ENCODE results near the gene PEAK3.

The PEAK3 gene

GRCh38 chr19:2249010-2249866 lies 32.7 kb downstream of the PEAK3 start, which contains the start of gene AMH:
AMH (plus strand) TSS chr19:2249323; CDS start chr19:2249333, 10 bp downstream.
- DNase-seq: no peak

DNA sequence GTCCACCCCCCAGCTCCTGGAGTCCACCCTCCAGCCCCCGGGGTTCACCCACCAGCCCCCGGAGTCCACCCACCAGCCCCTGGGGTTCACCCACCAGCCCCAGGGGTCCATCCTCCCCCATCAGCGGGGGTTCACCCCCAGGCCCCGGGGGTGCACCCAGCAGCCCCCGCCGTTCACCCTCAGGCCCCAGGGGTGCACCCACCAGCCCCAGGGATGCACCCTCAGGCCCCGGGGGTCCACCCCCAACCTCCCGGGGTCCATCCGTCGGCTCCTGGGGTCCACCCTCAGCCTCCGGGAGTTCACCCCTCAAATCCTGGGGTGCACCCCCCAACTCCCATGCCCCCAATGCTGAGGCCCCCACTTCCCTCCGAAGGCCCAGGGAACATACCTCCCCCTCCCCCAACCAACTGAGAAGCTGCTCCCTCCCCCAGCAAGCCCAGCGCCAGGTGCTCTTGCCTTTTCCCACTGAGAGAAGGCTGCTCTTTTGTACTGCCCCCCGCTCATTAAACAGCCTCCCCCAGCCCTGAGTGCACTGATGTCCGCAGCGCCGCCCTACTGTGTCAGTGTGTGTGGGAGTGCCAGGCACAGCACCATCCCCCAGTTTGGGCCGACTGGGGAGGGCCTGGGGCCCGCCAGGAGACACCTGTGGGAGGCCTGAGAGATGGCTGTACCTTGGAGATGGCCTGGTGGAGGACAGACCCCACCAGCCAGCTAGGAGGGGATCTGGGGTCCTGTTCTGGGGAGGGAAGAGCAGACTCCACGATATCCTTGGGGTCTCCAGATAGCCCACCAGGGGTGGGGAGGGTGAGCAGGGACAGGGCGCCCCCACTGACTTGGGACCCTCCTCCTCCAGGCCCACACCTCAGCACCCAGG lies 33.6 kb downstream of the PEAK3 start:
- no peak for DNase-seq

- no peak for DNase-seq
Measured at GRCh38 chr19:2247433-2248101, 34.4 kb downstream of the PEAK3 start.

DNA sequence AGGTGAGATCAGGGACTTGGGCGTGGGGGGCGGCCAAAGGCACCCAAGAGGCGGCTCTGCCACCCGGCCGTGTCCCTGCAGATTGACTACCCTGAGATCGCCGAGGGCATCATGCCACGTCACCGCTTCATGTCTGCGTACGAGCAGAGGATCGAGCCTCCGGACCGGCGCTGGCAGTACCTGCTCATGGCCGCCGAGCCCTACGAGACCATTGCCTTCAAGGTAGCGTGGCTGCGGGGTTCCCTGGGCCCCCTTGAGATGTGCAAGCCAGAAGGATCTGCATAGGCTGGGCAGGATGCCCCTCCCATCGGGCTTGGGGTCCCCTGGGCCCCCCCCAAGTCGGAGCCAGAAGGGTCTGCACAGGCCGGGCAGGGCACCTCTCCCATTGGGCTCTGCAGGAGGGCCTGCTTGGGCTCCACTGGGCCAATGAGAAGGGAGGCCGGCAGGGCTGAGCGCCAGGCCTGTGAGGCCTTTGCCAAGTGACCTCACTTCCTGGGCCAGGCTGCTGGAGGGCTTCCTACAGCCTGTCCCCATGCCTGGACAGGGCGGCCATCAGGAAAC lies 35.1 kb downstream of the PEAK3 start:
- no peak for DNase-seq

- DNase-seq: no peak
Measured at GRCh38 chr19:2246014-2246620, 35.9 kb downstream of the PEAK3 start.

- no peak for DNase-seq
Measured at GRCh38 chr19:2245273-2245672, 36.7 kb downstream of the PEAK3 start.

- DNase-seq: no peak
Measured at GRCh38 chr19:2244486-2244885, 37.5 kb downstream of the PEAK3 start.

DNA sequence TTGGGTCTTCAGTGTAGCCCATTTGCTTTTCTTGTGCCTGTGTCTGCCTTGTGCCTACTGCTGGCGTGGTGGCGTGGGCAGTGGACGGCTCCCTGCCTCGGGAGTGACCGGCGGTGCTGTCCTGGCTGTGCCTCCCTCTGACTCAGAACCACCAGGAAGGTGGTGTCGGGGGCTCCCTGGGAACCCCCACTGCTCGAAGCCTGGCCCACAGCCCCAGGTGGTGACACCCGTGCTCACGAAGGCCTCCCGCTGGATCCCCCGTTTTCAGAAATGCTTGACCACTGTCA lies 37.9 kb downstream of the PEAK3 start:
- no peak for DNase-seq

GRCh38 chr19:2243274-2244124 lies 38.5 kb downstream of the PEAK3 start:
- DNase-seq: no peak

DNA sequence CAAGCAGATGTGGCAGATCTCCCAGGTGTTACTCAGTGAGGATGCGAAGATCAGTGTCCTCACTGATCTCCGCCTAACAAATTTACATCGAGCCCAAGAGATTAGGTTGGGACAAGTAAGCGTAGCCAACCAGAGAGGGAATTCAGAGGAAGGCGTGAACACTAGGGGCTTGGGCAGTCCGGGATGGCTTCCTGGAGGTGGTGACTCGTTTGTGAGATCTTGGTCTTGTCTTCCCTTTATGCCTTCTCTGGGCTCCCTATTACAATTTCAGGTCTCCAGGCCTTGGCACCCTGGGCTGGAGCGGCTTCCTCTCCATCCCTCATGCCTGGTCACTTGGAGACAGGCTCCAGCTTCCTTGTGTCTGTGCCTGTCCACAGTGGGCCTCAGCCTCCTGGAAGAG lies 39.2 kb downstream of the PEAK3 start:
- DNase-seq: no peak

- DNase-seq: no peak
Measured at GRCh38 chr19:2242092-2242537, 39.9 kb downstream of the PEAK3 start.

DNA sequence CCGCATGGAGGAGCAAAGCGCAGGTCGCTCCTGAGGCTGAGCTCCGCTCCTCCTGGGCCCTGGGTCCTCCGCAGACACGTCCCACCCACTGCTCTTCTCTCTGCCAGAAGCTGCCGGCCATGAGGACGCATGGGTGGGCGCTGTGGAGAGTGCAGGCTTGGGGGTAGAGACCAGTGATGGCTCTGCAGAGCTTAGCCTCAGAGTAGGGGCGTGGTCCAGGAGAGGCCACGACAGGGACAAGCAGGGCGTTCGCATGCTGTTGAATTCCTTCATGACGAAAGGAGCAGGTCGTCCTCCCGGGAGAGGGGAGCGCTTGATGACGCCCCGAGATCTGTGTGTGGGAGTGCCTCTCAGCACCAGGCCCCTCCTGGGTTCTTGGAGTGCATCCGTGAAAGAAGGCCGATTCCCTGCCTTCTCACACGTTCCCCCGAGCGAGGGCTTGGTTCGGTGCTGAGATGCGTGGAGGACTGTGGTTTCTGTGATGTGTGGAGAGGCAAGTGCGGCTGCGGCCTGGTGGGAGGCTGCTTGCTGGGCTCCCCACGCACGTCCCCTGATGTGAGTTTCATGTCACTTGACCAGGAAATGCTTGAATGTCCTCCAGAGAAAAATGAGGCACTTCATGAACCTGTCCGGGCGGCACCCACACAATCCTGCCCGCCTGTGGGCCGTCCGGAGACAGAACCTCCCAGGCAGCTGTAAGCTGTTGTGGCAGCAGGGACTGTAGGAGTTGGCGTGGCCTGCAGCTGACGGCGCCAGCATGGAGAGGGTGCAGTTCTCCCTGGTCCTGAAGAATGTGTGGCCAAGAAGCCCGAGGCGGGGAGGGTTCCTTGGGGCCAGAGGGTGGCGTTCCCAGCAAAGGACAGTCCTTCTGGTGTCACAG lies 40.9 kb downstream of the PEAK3 start:
- no peak for DNase-seq

- no peak for DNase-seq
Measured at GRCh38 chr19:2239771-2240770, 41.9 kb downstream of the PEAK3 start.

DNA sequence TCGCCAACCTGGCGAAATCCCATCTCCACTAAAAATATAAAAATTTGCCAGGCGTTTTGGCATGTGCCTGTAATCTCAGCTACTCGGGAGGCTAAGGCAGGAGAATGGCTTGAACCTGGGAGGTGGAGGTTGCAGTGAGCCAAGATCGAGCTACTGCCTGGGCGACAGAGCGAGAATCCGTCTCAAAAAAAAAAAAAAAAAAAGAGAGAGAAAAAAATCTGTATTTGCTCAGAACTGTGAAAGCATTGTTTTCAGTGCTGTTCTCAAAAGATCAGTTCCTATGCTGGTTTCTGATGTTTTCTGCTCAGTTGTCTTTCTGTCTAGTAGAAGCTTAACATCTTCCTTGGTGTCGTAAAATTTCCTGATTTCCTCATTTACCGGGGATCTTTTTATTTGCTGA lies 42.8 kb downstream of the PEAK3 start:
- DNase-seq: no peak

DNA sequence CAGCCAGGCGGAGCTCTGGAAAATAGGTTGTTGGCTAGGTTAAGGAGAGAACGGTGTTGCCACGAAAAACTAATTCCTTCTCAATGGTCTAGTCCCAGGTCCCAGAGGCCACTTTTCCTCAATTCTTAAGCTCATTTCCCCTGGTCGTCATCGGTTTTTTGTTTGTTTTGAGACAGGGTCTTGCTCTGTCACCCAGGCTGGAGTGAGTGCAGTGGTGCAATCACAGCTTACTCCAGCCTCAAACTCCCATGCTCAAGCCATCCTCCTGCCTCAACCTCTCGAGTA lies 44.2 kb downstream of the PEAK3 start:
- no peak for DNase-seq

- no peak for DNase-seq
Measured at GRCh38 chr19:2237051-2237868, 44.7 kb downstream of the PEAK3 start.

GRCh38 chr19:2236314-2237050 lies 45.5 kb downstream of the PEAK3 start, which contains the start of the genes PLEKHJ1 and SF3A2:
PLEKHJ1 (minus strand) TSS chr19:2236329; CDS start chr19:2236248, 81 bp downstream.
SF3A2 (plus strand) TSS chr19:2236824; CDS start chr19:2243419, 6,595 bp downstream.
- DNase-seq: peak; percentile 93

DNA sequence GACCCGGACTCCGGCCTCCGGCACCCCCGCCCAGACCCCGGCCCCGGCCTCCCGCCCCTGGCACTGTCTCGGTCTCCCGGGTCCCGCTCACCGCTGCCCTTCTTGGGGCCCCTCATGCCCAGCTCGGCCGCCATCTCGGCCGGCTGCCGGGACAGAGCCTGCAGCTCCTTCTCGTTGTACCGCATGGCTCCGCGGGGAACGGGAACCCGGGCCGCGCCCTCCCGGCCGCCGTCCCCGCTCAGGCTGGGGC lies 46.0 kb downstream of the PEAK3 start:
- DNase-seq: no peak

Data from GOT3 (cell line).